ENCODE data around the gene GNE. TPM values are rescaled to one million over a fixed set of nuclear protein-coding genes. Genes with fewer than 3 reads are reported as not detected.

The GNE gene
- total and polyA plus RNA-seq, 2 experiments from 2014 or later: 2.2 to 15.7 TPM

DNA sequence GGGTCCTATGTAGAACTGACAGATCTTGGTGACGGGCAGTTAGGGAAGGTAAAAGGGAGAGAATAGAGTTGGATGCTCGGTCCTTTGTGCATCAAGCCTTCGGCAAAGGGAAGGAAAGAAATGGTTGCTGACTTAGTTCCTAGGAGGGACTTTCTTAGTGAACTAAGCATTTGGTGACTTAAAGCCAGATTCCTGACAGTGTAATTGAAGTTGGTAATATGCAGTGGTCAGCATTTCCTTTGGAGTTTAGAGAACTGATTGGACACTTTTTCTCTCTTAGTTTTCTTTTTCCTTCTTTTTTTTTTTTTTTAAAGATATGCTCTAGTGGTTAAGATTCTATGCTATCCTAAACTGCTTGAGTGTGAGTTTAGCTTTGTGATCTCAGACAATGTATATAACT lies 65.2 kb downstream of the GNE start (continued):
- TF ChIP-seq ZNF331 (CRISPR knock-in tag; IDR thresholded peaks at IDR 0.05; ENCODE audit: low read depth) (no peak), ZNF114 (CRISPR knock-in tag; IDR thresholded peaks at IDR 0.05) (no peak), REST (IDR thresholded peaks at IDR 0.05; ENCODE audit: unreplicated experiment) (no peak), ETS1 (IDR thresholded peaks at IDR 0.05) (no peak), CTCF (conservative IDR thresholded peaks at IDR 0.05; ENCODE audit: low read depth in 2 of 2) (no peak), STAT1 (IDR thresholded peaks at IDR 0.05; ENCODE audit: unreplicated experiment) (no peak), POLR2AphosphoS5 (IDR thresholded peaks at IDR 0.05; ENCODE audit: low read depth) (no peak), CREB1 (CRISPR knock-in tag; IDR thresholded peaks at IDR 0.05; ENCODE audit: low read depth) (no peak)

- H3K79me2 ChIP-seq (replicated peaks; ENCODE audit: insufficient read depth): peaks cover 63% of the 10 kb centered on the region
- peaks cover 23% of the 10 kb centered on the region for H3K4me1 ChIP-seq (ENCODE audit: insufficient read depth)
- Mint-ChIP-seq H3K27ac (no peak overlapping the region), H3K4me1 (peaks cover 31% of the 10 kb centered on the region), H3K4me3 (peak overlapping the region; percentile 94), H3K36me3 (ENCODE audit: low read depth) (peaks cover 19% of the 10 kb centered on the region), H3K9me3 (no peaks in the 10 kb centered on the region; the same call in 2 of the 3 replicates), H3K27me3 (ENCODE audit: insufficient read depth, low read depth, poor library complexity) (peaks cover 16% of the 10 kb centered on the region)
- H3K27me3 ChIP-seq (ENCODE audit: insufficient read depth): no peaks in the 10 kb centered on the region
- H4K20me1 ChIP-seq (replicated peaks; ENCODE audit: insufficient read depth): peaks cover 29% of the 10 kb centered on the region
- no peak overlapping the region for H2AFZ ChIP-seq
- H3K4me2 ChIP-seq: peak overlapping the region; percentile 100
- TF ChIP-seq CREB1 (CRISPR knock-in tag; IDR thresholded peaks at IDR 0.05; ENCODE audit: low read depth) (no peak), EZH2phosphoT487 (IDR thresholded peaks at IDR 0.05; ENCODE audit: unreplicated experiment) (no peak), POLR2AphosphoS5 (IDR thresholded peaks at IDR 0.05; ENCODE audit: low read depth) (no peak), REST (IDR thresholded peaks at IDR 0.05; ENCODE audit: unreplicated experiment) (no peak), JUNB (IDR thresholded peaks at IDR 0.05; ENCODE audit: unreplicated experiment) (no peak), EZH2 (IDR thresholded peaks at IDR 0.05; ENCODE audit: low read depth, unreplicated experiment) (no peak), STAT1 (IDR thresholded peaks at IDR 0.05; ENCODE audit: unreplicated experiment) (no peak), NANOG (IDR thresholded peaks at IDR 0.05; ENCODE audit: borderline replicate concordance) (no peak)
- ATAC-seq: no peak
- peak overlapping the region; percentile 98 for H3K4me3 ChIP-seq
- peak; percentile 20 for DNase-seq (ENCODE audit: low spot score)
- H3K9me2 ChIP-seq (ENCODE audit: insufficient read depth): no peaks in the 10 kb centered on the region
- H3F3A ChIP-seq (replicated peaks; ENCODE audit: low read depth): no peaks in the 10 kb centered on the region
- H3K27ac ChIP-seq (ENCODE audit: low read depth): no peak overlapping the region
- 0 out of 2 replicates have a peak, but pooled peaks cover 2% of the 10 kb centered on the region for H3K36me3 ChIP-seq (ENCODE audit: insufficient read depth)
Measured at GRCh38 chr9:36192196-36192595, 66.1 kb downstream of the GNE start.

Measured in GM23338 (cell line).